Nephron (organoid): ENCODE measurements around the gene GAS7.

ENCODE experiments used
- H3K27ac Mint-ChIP-seq, 3 experiments: 2 replicates each; pipeline ENCODE4 v1.8.0; 2020; ENCODE audit warnings: mixed read lengths in 3 of 3, mild to moderate bottlenecking in 2 of 3, moderate library complexity in 1 of 3
- H3K27me3 Mint-ChIP-seq: 2 replicates; pipeline ENCODE4 v1.8.0; 2021; ENCODE audit warnings: low read depth, mild to moderate bottlenecking, moderate library complexity, mixed read lengths
- H3K36me3 Mint-ChIP-seq: 2 replicates; pipeline ENCODE4 v1.8.0; 2020; ENCODE audit warnings: low read depth, mixed read lengths
- H3K4me1 Mint-ChIP-seq: 2 replicates; pipeline ENCODE4 v1.8.0; 2020; ENCODE audit warnings: mixed read lengths
- H3K4me3 Mint-ChIP-seq, 3 experiments: 2 replicates each; pipeline ENCODE4 v1.8.0; 2020; ENCODE audit warnings: mild to moderate bottlenecking in 3 of 3, mixed read lengths in 3 of 3, moderate library complexity in 2 of 3
- H3K9me3 Mint-ChIP-seq: 2 replicates; pipeline ENCODE4 v1.8.0; 2020; ENCODE audit warnings: mixed read lengths
- TF ChIP-seq, protein P1 (sequence below), 3 experiments: fragments of 200-600 bp; sonication (generic); IDR thresholded peaks; one replicate each; pipeline ENCODE4 v1.5.0; 2021; ENCODE audit warnings: antibody characterized with exemption in 3 of 3; ENCODE audit not compliant: unreplicated experiment in 3 of 3

GAS7 gene

DNA sequence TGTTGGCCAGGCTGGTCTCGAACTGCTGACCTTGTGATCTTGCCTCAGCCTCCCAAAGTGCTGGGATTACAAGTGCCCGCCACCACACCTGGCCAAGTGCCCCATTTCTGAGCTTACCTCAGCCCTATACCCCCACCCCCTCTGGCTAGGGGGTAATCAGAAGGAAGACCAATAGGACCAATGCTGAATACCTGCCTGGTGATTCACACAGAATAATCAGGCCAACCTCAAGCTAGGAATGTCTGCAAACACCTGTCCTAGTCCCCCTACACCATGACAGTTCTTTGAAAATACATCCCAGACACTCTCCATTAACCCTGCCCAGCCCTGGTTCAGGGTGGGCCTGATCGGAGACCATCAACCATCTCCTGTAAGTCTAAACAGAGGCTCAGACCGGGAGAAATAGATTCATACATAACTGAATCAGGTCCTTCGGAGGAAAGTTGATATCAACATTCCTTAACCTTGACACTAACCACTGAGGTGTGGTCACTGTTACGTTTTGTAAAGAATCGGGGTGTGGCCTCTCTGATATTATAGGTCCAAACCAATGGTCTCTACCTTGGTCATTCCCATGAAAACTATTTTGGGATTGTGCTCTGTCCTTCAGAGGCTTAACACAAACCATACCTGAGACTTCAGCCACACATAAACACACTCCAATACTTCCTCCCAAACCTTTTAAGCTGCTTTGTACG is 130.8 kb downstream of the GAS7 start:
- peaks cover 8% of the 10 kb centered on the region for H3K9me3 Mint-ChIP-seq
- peaks cover 27% of the 10 kb centered on the region for H3K4me1 Mint-ChIP-seq
- H3K27me3 Mint-ChIP-seq, result peaks cover 10% of the 10 kb centered on the region
- TF ChIP-seq, protein P1, sequence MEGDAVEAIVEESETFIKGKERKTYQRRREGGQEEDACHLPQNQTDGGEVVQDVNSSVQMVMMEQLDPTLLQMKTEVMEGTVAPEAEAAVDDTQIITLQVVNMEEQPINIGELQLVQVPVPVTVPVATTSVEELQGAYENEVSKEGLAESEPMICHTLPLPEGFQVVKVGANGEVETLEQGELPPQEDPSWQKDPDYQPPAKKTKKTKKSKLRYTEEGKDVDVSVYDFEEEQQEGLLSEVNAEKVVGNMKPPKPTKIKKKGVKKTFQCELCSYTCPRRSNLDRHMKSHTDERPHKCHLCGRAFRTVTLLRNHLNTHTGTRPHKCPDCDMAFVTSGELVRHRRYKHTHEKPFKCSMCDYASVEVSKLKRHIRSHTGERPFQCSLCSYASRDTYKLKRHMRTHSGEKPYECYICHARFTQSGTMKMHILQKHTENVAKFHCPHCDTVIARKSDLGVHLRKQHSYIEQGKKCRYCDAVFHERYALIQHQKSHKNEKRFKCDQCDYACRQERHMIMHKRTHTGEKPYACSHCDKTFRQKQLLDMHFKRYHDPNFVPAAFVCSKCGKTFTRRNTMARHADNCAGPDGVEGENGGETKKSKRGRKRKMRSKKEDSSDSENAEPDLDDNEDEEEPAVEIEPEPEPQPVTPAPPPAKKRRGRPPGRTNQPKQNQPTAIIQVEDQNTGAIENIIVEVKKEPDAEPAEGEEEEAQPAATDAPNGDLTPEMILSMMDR (IDR thresholded peaks at IDR 0.05; ENCODE audit: unreplicated experiment in 3 of 3), result no peak
- no peak overlapping the region for H3K4me3 Mint-ChIP-seq
- no peaks in the 10 kb centered on the region for H3K36me3 Mint-ChIP-seq
- peak overlapping the region in 1 of 3 experiments; percentile 83 for H3K27ac Mint-ChIP-seq

DNA sequence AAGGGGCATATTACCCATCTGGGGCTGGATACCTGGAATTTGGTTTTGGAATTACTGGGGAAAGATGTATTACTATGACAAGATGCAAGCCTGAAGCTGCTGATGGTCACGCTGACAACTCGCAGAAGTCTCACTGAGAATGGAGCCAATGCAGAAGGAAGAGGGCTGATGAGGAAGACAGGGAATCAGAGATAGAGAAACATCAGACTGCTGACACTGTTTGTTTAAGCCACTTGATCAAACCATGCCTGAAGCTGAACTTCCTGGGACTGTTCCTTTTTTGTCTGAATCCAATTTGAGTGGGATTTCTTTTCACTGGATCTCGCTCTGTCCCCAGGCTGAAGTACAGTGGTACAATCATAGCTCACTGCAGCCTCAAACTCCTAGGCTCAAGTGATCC is 133.9 kb downstream of the GAS7 start:
- H3K36me3 Mint-ChIP-seq, result no peaks in the 10 kb centered on the region
- peaks cover 3% of the 10 kb centered on the region for H3K27me3 Mint-ChIP-seq
- H3K4me3 Mint-ChIP-seq, result no peak overlapping the region
- peaks cover 8% of the 10 kb centered on the region for H3K9me3 Mint-ChIP-seq
- peaks cover 40% of the 10 kb centered on the region for H3K4me1 Mint-ChIP-seq
- TF ChIP-seq, protein P1 (IDR thresholded peaks at IDR 0.05; ENCODE audit: unreplicated experiment in 3 of 3), result no peak
- H3K27ac Mint-ChIP-seq, result peak overlapping the region in 2 of 3 experiments; percentile 27 to 59

DNA sequence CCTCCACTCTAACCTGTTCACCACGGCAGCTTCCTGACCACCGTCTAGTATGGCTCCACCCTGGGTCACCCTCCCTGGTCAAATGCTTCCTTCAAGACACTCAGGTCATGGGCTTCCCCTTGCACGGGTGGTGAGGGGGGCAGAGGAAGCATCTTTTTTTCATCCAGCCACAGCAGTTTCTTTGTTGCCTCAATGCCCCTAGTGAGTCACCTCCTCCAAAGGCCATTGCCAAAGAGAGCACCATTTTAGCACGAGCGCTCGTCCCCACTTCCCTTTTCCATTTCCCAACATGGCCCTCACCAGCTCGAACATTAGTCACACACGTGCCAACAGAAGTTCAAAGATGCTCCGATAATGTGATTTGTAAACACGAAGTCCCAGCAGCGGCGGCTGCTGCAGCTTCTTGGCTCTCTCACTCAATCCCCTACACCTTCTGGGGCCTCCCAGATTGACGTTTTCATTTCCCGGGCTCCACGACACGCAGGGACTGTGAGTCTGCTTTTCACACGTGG is 134.6 kb downstream of the GAS7 start:
- peaks cover 39% of the 10 kb centered on the region for H3K4me1 Mint-ChIP-seq
- no peak overlapping the region for H3K4me3 Mint-ChIP-seq
- peaks cover 8% of the 10 kb centered on the region for H3K9me3 Mint-ChIP-seq
- H3K36me3 Mint-ChIP-seq, result no peaks in the 10 kb centered on the region
- H3K27ac Mint-ChIP-seq, result peak overlapping the region; percentile 35 to 74 (median 59)
- peaks cover 3% of the 10 kb centered on the region for H3K27me3 Mint-ChIP-seq
- TF ChIP-seq, protein P1 (IDR thresholded peaks at IDR 0.05; ENCODE audit: unreplicated experiment in 3 of 3), result no peak

DNA sequence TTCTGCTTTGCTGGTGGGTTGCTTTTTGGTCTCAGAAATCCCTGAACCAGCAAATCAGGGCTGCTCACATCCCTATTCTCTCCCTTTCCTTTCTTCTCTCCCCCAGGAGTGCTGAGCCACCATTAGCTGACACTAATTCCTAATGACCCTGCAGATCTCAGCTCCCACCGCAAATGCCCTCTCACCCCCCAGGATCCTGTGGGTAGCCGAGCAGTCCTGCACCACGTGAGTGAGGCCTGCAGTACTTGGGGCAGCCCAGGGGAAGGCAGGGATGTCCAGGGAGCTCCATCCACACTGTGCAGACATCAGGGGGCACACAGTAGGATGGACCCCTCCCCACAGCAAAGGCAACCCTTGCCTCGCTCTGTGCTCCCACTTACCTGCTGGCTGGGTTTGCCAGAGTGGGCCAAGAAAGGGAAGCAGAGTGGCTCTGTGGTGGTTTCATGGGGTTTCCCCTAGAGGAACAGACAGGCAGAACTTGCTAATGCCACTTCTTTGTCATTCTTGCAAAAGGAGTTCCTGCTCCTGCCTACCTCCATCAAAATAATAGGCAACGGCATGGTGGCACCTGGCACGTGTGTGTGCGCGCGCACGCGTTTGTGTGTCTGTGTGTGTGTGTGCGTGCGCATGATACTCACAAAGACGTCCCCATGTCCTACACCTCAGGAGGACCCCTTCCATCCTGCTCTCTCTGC is 135.6 kb downstream of the GAS7 start:
- TF ChIP-seq, protein P1 (IDR thresholded peaks at IDR 0.05; ENCODE audit: unreplicated experiment in 3 of 3), result no peak
- Mint-ChIP-seq H3K36me3 (no peaks in the 10 kb centered on the region), H3K27ac (peak overlapping the region; percentile 59 to 80 (median 76)), H3K4me3 (no peak overlapping the region), H3K9me3 (peaks cover 8% of the 10 kb centered on the region), H3K4me1 (peaks cover 39% of the 10 kb centered on the region), H3K27me3 (peaks cover 3% of the 10 kb centered on the region)

DNA sequence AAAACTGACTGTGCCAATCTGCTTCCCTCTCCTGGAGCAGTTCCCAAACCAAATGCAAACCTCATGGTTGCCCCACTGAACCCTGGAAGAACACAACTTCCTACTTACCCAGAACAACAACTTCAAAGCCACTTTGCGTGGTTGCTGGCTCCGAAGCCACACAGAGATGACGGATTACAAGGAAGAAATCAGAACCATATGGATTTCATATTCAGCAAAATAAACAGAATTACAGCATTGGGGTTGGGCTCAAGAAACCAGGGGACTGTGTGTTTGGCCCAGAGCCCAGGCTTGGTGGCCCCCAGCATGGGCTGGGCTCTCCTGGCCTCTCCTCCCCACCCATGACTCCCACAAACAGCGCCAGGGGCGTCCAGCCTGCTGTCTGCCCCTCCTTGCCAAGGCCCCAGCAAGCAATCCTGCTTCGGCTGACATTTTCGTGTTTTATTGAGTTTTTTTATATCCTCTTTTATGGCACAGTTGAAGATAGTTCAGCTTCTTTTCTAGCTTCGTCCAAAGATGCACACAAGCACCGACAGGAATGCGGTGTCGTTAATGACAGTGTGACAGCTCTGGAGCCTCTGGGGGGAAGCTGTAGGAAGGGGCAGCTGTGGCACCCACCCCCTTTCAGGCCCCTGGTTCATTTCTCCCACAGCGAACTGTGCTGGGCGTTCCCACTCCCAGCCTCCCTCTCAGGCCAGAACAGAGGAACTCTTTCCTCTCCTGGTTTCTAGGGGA is 137.1 kb downstream of the GAS7 start:
- peak overlapping the region in 1 of 3 experiments; percentile 9 for H3K4me3 Mint-ChIP-seq

More for the DNA sequence above, 137.1 kb downstream of the GAS7 start:
- TF ChIP-seq, protein P1 (IDR thresholded peaks at IDR 0.05; ENCODE audit: unreplicated experiment in 3 of 3), result no peak
- no peaks in the 10 kb centered on the region for H3K36me3 Mint-ChIP-seq
- peak overlapping the region; percentile 92 to 97 (median 93) for H3K27ac Mint-ChIP-seq
- peaks cover 8% of the 10 kb centered on the region for H3K9me3 Mint-ChIP-seq
- peaks cover 39% of the 10 kb centered on the region for H3K4me1 Mint-ChIP-seq
- peaks cover 3% of the 10 kb centered on the region for H3K27me3 Mint-ChIP-seq
